GM19193 (cell line): ENCODE results near the gene ARRB1.

ENCODE experiments used
- POLR2A ChIP-seq: IDR thresholded peaks from 4 replicates; pipeline ENCODE4 v1.6.1; 2011; ENCODE audit not compliant: insufficient read depth, insufficient read length; ENCODE audit errors: extremely low read depth

The ARRB1 gene

DNA sequence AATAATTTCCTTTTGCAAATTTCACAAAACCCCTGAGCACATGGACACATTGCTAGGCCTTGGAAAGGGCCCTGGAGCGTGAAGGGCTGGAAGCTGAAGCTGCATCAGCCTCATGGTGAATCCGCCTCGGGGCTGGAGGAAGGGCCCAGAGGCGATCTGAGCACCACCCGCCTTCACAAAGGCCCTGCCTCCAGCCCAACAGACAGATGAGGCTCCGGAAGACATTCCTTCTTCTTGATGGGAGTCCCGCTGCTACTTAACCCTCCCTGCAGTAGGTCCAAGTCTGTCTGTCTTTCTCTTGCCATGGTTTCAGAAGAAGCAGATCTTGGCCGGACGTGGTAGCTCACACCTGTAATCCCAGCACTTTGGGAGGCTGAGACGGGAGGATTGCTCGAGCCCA, 16.5 kb downstream of the ARRB1 start:
- TF ChIP-seq POLR2A, result no peak

DNA sequence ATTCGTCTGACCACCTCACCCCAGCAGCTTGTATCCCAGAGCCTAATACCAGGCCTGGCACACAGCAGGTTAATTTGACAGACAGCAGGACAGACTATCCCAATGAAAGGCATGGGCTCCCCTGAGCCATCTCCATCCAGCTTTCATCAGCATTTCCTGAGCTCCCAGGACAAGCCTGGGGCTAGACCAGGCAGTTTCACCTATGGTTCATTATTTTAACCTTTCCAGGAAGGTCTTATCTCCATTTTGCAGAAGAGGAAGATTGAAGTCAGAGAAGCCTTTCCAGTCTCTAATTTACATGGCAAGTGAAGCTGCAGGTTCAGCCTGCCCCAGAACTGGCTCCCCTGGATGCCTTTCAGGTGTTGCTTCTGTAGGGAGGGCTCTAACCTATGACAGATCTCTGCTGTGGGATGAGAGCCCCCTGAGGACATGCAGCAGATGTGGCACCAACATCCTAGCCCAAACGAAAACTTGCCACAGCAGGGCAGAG, 17.0 kb downstream of the ARRB1 start:
- no peak for TF ChIP-seq POLR2A

DNA sequence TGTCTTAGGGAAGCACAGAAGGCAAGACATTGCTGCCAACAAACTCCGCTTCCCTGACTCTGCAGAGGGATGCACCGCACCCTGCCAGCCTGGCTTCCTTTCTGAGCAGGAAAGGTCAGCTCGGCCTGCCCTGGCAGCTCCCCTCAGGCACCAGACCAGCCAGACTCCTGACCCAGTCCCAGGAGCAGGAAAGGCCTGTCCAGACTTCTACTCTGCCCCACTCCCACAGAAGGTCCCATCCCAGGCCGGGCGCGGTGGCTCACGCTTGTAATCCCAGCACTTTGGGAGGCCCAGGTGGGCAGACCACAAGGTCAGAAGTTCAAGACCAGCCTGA, 17.7 kb downstream of the ARRB1 start:
- no peak for TF ChIP-seq POLR2A

DNA sequence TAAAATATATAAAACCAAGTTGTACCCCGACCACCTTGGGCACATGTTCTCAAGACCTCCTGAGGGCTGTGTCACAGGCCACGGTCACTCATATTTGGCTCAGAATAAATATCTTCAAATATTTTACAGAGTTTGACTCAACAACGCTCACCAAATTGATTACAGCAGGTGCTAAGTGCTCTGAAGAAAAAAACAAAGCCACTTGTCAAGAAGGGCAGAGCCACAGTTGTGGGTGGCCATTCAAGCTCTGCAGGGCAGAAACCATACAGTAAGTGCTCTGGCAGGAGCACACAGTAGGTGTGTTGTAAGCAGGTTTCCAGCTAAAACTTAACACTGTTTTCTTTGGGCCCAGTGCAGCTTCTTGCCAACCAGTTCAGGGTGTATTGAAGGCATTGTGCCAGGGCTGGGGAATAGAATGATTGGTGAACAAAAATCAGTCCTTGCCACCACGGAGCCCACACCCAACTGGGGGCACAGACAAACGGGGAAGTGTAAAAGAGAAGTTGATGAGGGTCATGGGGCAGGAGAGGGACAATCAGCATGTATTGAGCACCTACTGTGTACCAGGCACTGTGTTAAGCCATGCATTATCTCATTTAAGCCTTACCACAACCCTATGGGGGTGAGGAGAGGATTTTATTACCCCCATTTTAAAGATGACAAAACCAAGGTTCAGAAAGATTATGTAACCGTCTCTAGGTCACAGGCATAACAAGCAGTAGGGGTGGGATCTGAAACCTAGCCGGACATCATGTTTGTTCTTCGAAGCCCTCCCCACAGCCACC, 18.2 kb downstream of the ARRB1 start:
- TF ChIP-seq POLR2A, result no peak

DNA sequence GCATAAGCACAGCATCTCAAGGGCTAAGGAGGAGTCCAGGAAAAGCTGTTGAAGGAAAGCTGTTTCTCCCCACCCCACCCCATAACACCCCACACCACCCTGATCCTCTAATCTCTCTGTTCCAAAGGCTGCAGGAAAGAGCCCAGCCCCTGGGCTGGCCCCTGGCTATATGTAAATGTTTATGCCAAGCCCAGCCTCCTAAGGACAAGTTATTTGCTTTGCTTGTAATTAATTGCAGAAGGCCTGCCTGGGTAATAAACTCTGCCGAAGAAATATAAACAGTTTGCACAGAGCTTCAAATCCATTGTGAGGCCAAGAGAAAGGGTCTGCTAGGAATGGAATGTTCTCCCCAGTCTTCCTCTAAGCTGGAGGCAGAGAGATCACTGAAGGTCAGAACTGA, 21.2 kb downstream of the ARRB1 start:
- no peak for TF ChIP-seq POLR2A

DNA sequence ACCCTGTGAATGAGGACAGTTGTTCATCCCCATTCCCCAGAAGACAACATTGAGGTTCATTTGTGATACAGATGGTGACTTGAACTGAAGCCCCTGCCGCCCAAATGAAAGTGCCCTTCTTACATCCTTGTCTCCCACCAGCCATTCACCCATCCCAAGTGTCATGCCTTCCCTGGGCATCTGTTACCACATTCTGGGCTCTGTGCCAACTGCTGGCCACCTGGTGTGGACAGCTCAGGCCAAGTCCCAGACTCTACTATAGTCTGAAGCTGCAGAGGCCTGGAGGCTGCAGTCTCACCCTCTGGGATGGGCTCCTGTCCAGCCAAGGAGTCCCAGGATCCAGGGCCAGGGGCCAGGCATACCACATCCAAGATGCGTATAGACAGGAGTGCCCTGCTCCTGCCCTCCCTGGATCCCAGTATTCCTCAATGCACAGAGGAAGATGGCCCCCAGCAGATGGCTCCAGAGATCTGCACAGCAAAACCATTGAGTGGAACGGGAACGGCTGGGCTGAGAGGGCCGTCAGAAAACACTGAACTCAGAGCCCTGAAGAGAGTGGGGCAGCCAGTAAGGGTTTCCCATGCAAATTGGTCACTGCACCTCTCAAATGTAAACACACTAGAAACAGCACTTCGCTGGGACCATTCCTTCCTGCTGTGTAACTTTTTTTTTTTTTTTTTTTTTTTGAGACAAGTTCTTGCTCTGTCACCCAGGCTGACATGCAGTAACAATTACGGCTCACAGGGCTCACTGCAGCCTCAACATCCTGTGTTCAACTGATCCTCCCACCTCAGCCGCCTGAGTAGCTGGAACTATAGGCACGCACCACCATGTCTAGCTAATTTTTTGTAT, 22.8 kb downstream of the ARRB1 start:
- no peak for TF ChIP-seq POLR2A

DNA sequence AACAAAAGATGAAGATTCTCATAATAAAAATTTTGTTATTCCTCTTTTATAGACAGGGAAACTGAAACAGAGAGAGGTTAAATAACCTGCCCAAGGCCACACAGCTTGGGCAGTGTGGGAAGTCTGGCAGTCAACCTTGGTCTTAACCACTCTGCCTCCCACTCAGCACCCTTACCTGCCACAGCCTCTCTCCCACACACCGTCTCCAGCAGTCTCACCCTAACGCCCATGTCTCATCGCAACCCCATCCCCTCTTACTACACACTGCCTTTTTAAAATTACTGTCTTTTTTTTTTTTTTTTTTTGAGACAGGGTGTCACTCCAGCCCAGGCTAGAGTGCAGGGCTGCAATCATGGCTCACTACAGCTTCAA, 25.0 kb downstream of the ARRB1 start:
- TF ChIP-seq POLR2A, result no peak

DNA sequence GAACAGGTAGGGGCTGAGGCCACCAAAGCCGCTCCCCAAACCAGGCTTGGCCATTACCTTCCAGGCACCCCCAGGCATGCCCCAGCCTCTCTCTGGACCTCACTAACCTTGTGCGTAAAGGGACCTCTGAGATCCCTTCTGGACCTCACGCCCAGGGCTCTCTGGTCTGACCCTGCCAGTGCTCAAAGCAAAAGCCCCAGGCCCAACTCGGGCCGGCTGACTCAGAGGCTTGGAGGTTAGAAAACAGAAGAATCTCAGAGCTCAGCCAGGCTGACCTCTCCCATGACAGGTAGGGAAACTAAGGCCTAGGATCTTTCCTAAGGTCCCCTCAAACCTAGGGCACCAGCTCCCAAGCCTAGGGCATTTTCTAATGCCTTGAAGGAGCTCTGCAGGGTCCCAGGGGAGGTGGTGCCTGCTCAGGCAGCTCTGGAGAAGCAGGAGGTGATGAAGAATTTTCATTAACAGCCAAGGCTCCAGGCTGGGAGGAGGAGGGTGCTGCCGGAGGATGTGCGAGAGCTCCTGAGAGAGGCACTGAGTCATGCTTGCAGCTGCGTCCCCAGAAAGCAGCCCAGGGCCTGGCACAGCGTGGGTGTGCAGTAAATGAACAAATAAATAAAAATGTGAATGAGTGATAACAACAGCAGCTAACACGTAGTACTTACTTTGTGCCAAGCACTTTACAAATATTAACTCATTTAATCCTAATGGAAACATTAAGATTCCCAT, 25.6 kb downstream of the ARRB1 start:
- no peak for TF ChIP-seq POLR2A

DNA sequence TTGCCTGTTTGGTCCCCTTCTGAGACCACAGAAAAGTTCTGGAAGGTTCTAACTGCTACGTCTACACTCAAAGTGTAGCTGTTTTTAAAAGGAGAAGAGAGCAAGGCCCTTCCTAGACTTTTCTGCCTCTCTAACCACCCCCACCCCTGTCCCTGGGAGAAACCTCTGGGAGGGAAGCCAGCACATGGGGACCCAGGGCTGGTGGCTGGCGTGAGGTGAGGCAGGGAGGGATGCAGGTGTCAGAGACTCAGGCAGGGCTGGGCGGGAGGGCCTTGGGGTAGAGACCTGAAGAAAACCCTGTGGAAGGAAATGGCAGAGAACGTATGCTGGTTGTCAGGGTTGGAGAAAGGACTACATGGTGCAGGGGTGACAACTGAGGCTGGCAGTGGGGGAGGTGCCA, 26.7 kb downstream of the ARRB1 start:
- no peak for TF ChIP-seq POLR2A

DNA sequence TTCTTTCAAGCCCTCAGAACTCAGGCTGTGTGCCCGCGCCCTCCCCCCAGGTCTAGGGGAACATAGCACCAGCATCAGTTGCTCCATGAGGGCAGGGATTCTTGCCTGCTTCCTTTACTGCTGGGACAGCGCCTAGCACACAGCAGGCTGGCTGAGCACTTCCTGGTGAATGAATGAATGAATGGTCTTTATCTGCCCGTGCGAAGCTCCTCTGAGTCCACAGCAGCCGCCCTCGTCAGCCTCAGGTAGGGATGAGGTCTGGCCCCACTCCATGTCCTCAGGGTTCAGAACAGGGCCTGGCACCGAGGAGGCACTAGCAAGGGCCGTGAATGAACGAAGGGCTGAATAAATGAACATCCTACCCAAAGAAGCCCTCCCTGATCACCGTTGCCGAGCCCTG, 27.3 kb downstream of the ARRB1 start:
- no peak for TF ChIP-seq POLR2A

DNA sequence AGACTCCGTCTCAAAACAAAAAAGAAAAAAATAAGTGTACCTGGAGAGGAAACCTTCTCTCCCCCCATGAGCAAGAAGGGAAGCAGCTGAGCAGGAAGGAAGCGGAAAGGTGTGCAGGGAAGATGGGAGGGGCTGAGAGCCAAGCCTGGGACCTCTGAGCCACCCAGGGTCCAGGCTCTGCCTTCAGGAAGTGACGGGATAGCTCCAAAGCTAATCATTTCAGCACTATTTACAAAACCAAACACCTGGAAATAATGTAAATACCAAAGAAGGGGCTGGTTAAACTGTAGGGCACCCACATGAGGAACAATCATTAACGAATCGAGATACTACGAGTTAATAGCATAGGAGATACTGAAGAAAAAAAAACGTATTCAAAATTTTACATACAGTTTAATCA, 27.9 kb downstream of the ARRB1 start:
- no peak for TF ChIP-seq POLR2A

DNA sequence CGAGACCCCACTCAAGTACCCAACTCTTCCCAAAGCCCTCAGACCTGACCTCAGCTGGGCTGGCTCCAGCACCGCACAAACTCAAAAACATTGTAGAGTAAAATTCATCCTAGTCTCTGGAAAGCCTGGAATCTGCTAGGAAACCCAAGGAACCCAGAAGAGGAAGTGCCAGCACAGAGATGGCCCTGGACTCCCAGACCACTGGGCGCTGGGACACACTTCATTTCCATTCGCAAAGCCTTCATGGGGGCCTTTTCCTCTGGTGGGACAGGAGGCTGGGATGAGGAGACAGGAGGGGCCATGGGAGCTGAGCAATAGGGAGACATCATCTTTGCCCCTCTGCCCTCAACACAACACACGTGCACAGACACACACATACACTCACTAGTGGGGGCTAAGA, 30.8 kb downstream of the ARRB1 start:
- no peak for TF ChIP-seq POLR2A

DNA sequence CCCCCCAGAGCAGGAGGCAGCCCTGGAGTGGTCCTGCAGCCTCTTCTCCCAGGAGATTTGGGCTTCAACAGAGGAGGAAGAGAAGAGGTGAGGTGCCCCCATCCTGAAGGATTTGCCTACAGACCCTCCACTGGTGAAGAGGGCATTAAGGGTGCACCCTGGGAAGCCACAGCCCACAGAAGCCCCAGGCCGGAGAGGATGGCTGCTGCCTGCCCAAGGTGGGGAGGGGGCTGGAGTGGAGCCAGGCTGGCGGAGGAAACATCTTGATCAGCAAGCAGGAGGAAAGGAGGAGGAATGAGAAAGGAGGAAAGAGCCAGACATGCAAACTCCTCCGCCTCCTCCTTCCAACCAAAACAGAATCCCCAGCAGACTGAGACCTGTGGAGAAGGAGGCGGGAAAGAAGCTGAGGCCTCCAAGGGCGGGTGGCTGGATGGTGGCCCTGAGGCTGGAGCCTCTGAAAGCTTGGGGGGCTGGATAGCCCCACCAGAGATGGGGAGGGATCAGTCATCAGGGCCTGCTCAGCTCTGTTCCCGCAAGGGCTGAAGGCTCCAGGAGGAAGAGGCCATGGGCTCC, 31.3 kb downstream of the ARRB1 start:
- no peak for TF ChIP-seq POLR2A

DNA sequence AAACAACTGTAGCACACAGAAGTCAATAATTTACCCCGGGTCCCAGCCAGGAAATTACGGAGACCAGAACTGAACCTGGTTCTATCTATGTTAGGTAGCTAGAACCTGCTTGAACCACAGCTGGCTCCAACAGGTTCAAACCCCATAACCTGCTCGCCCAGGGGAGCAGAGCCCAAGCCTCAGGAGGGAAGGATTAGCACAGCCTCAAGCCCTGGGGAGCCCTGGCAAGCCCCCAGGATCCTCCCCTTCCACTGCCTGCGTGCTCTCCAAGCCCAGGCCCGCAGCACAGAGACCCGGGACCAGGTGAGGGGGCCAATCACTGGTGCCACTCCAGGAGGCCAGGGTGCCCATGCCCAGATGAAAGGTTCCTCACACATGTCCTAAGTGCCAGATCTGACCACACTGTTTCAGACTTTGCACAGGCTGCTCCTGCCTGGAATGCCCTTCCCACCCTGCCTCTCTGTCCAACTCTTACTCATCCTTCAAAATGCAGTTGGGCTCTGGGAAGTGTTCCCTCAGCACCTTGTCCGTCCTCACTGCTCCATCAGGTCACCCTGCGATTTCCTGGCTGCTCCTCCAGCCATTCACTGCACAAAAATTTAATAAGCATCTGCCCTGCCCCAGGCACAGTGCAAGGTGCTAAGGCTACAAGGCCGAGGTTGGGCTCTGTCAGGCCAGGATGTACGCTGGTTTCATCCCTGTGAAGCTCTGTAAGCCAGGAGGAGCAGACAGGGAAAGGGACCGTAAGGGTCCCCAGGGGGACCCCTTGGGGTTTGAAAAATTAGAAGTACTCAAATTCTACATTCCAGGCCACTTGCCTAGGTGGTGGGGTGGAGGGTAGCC, 32.2 kb downstream of the ARRB1 start:
- no peak for TF ChIP-seq POLR2A
